ENCODE measurements around the gene IQSEC3. TPM values are rescaled to one million over a fixed set of nuclear protein-coding genes. Genes with fewer than 3 reads are reported as not detected.
"Not testable (repeated sequence)": the region's sequence is repeated elsewhere in the genome, so short reads cannot be mapped to it uniquely, and the experiment has no call there.

IQSEC3 gene
- polyA plus RNA-seq, 1 donor from 2014 or later = 2.4 TPM

GRCh38 chr12:66782-67504 is 376 bp downstream of the IQSEC3 start:
- H3F3A ChIP-seq (ENCODE audit: insufficient read depth, low read length, poor library complexity, severe bottlenecking); H3K36me3 ChIP-seq (ENCODE audit: insufficient read depth, low read length); H3K4me2 ChIP-seq (ENCODE audit: low read length); H2AFZ ChIP-seq (ENCODE audit: low read depth, low read length); H3K9me2 ChIP-seq (ENCODE audit: insufficient read depth, low read length); H4K20me1 ChIP-seq (ENCODE audit: insufficient read depth); H3K9me3 ChIP-seq (ENCODE audit: low read length); H3K27me3 ChIP-seq (ENCODE audit: insufficient read depth, low read depth, low read length); H3K79me2 ChIP-seq (replicated peaks; ENCODE audit: insufficient read depth, low read length): not testable (repeated sequence)
- H3K4me3 ChIP-seq (ENCODE audit: low read length) = peak overlapping the region; percentile 62
- H3K27ac ChIP-seq (ENCODE audit: low read length) = peak overlapping the region; percentile 65
- H3K9ac ChIP-seq (ENCODE audit: low read length) = peak overlapping the region; percentile 72
- TF ChIP-seq MXI1 (conservative IDR thresholded peaks at IDR 0.05; ENCODE audit: poor library complexity, severe bottlenecking) (peak; percentile 26), POLR2AphosphoS5 (IDR thresholded peaks at IDR 0.05) (peak; percentile 52), REST (IDR thresholded peaks at IDR 0.05; ENCODE audit: borderline replicate concordance) (peak; percentile 77)

- H3K4me2 ChIP-seq (ENCODE audit: low read length); H3K27ac ChIP-seq (ENCODE audit: low read length); H3K9ac ChIP-seq (ENCODE audit: low read length); H3K9me2 ChIP-seq (ENCODE audit: insufficient read depth, low read length); H3K36me3 ChIP-seq (ENCODE audit: insufficient read depth, low read length); H3K27me3 ChIP-seq (ENCODE audit: insufficient read depth, low read depth, low read length); H3K9me3 ChIP-seq (ENCODE audit: low read length); H3F3A ChIP-seq (ENCODE audit: insufficient read depth, low read length, poor library complexity, severe bottlenecking); H4K20me1 ChIP-seq (ENCODE audit: insufficient read depth); H3K79me2 ChIP-seq (replicated peaks; ENCODE audit: insufficient read depth, low read length); H2AFZ ChIP-seq (ENCODE audit: low read depth, low read length): not testable (repeated sequence)
- peak overlapping the region; percentile 28 for H3K4me3 ChIP-seq (ENCODE audit: low read length)
Observed at GRCh38 chr12:69677-70076, 3.1 kb downstream of the IQSEC3 start.

DNA sequence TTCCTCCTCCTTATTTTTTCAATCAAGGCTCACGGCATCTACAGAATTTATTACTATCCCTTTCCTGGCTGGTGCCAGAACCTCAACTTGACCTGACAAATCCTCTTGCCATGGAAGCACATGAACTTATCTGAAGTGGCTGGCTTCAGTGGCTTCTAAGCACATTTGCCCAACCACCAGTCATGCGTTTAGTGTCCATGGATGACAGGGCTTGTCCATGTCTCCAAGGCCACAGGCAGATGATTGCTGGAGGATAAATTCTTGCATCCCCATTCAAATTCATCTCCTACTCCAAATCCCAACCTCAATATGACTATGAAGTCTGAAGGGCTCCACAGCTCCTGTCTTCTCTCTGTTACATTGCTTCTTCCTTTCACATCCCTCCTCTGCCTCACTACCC is 4.0 kb downstream of the IQSEC3 start:
- not testable (repeated sequence) for H3K9me3 ChIP-seq (ENCODE audit: low read length); H3K79me2 ChIP-seq (replicated peaks; ENCODE audit: insufficient read depth, low read length); H3K9me2 ChIP-seq (ENCODE audit: insufficient read depth, low read length); H3F3A ChIP-seq (ENCODE audit: insufficient read depth, low read length, poor library complexity, severe bottlenecking); H3K9ac ChIP-seq (ENCODE audit: low read length); H3K27ac ChIP-seq (ENCODE audit: low read length); H3K27me3 ChIP-seq (ENCODE audit: insufficient read depth, low read depth, low read length); H3K4me2 ChIP-seq (ENCODE audit: low read length); H3K36me3 ChIP-seq (ENCODE audit: insufficient read depth, low read length); H3K4me3 ChIP-seq (ENCODE audit: low read length); H2AFZ ChIP-seq (ENCODE audit: low read depth, low read length); H4K20me1 ChIP-seq (ENCODE audit: insufficient read depth)

- not testable (repeated sequence) for H3K9me2 ChIP-seq (ENCODE audit: insufficient read depth, low read length); H3K27ac ChIP-seq (ENCODE audit: low read length); H3F3A ChIP-seq (ENCODE audit: insufficient read depth, low read length, poor library complexity, severe bottlenecking); H3K9me3 ChIP-seq (ENCODE audit: low read length); H3K4me3 ChIP-seq (ENCODE audit: low read length); H3K79me2 ChIP-seq (replicated peaks; ENCODE audit: insufficient read depth, low read length); H2AFZ ChIP-seq (ENCODE audit: low read depth, low read length); H4K20me1 ChIP-seq (ENCODE audit: insufficient read depth); H3K9ac ChIP-seq (ENCODE audit: low read length); H3K4me2 ChIP-seq (ENCODE audit: low read length); H3K36me3 ChIP-seq (ENCODE audit: insufficient read depth, low read length)
- H3K27me3 ChIP-seq (ENCODE audit: insufficient read depth, low read depth, low read length) = peaks cover 12% of the 10 kb centered on the region
Observed at GRCh38 chr12:72018-72417, 5.5 kb downstream of the IQSEC3 start.

- not testable (repeated sequence) for H3K79me2 ChIP-seq (replicated peaks; ENCODE audit: insufficient read depth, low read length); H3K27ac ChIP-seq (ENCODE audit: low read length); H3K4me3 ChIP-seq (ENCODE audit: low read length); H3K9me2 ChIP-seq (ENCODE audit: insufficient read depth, low read length); H2AFZ ChIP-seq (ENCODE audit: low read depth, low read length); H3K36me3 ChIP-seq (ENCODE audit: insufficient read depth, low read length); H3K9ac ChIP-seq (ENCODE audit: low read length); H3F3A ChIP-seq (ENCODE audit: insufficient read depth, low read length, poor library complexity, severe bottlenecking); H3K9me3 ChIP-seq (ENCODE audit: low read length); H3K4me2 ChIP-seq (ENCODE audit: low read length); H4K20me1 ChIP-seq (ENCODE audit: insufficient read depth)
- H3K27me3 ChIP-seq (ENCODE audit: insufficient read depth, low read depth, low read length) = peaks cover 20% of the 10 kb centered on the region
Observed at GRCh38 chr12:74420-75190, 8.0 kb downstream of the IQSEC3 start.

DNA sequence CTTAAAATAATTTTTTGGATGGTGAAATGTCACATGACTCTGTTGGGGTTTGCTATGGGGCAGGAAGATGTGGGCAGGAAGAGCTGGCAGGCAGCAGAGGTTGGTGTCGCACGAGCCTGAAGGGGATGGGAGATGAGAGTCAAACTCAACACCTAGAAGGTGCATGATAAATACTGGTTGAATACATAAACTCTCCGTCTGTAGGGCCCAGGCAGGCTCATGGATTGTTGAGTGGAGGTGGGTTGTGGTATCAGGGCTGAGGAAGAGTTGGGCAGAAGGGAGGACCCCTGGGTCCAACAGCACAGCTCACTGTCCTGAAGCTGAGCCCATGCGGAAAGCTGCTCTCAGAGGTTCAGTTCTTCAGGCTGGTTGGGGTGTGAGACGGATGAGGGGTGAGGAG is 9.0 kb downstream of the IQSEC3 start:
- not testable (repeated sequence) for H3F3A ChIP-seq (ENCODE audit: insufficient read depth, low read length, poor library complexity, severe bottlenecking); H3K27ac ChIP-seq (ENCODE audit: low read length); H3K4me2 ChIP-seq (ENCODE audit: low read length); H3K36me3 ChIP-seq (ENCODE audit: insufficient read depth, low read length); H3K9me2 ChIP-seq (ENCODE audit: insufficient read depth, low read length); H2AFZ ChIP-seq (ENCODE audit: low read depth, low read length); H3K79me2 ChIP-seq (replicated peaks; ENCODE audit: insufficient read depth, low read length); H3K9me3 ChIP-seq (ENCODE audit: low read length); H3K9ac ChIP-seq (ENCODE audit: low read length); H4K20me1 ChIP-seq (ENCODE audit: insufficient read depth); H3K4me3 ChIP-seq (ENCODE audit: low read length)
- peaks cover 17% of the 10 kb centered on the region for H3K27me3 ChIP-seq (ENCODE audit: insufficient read depth, low read depth, low read length)

All from neural cell (in vitro differentiated cells).